Vagina (tissue), 2 donors: Measurements from ENCODE around the gene RAF1. TPM values are rescaled to one million over a fixed set of nuclear protein-coding genes. Genes with fewer than 3 reads are reported as not detected.

Experiments
- DNase-seq, 2 donors: peaks; one replicate each; pipeline ENCODE4 v3.0.0-alpha.2; 2017; ENCODE audit errors: extremely low spot score in 2 of 2
- H3K27ac ChIP-seq: fragments of 200-600 bp; sonication (generic); one replicate; pipeline ENCODE4 v1.5.1; 2019
- H3K27me3 ChIP-seq: fragments of 200-600 bp; sonication (generic); one replicate; pipeline ENCODE4 v1.5.1; 2019
- H3K36me3 ChIP-seq, 2 donors: fragments of 200-600 bp; sonication (generic); one replicate each; pipeline ENCODE4 v1.5.1; 2017 to 2019
- H3K4me1 ChIP-seq: fragments of 200-600 bp; sonication (generic); one replicate; pipeline ENCODE4 v1.5.1; 2019
- H3K4me3 ChIP-seq, 2 donors: fragments of 200-600 bp; sonication (generic); 1 replicate in 1 of 2; 2 replicates in 1 of 2; pipeline ENCODE4 v1.5.1; 2016 to 2019
- H3K9me3 ChIP-seq: fragments of 200-600 bp; sonication (generic); one replicate; pipeline ENCODE4 v1.5.1; 2019
- POLR2A ChIP-seq, 2 donors: fragments of 450-650 bp; IDR thresholded peaks; one replicate each; pipeline ENCODE4 v1.6.1; 2017; ENCODE audit warnings: antibody characterized with exemption in 2 of 2, mild to moderate bottlenecking in 2 of 2, moderate library complexity in 2 of 2
- POLR2AphosphoS5 ChIP-seq, 2 donors: sonication (generic); formaldehyde crosslinking; IDR thresholded peaks; one replicate each; pipeline ENCODE4 v1.9.0; 2017; ENCODE audit warnings: antibody characterized with exemption in 2 of 2, mild to moderate bottlenecking in 2 of 2, low read depth in 1 of 2; ENCODE audit not compliant: insufficient read depth in 1 of 2
- intact Hi-C: fragments of 100-400 bp; cut with DNase I; formaldehyde crosslinking; loops from one replicate; pipeline ENCODE4 v1.15.1; 2023
- total RNA-seq: library from RNA; depleted of rRNA; stranded (reverse); fragments of >200 nt; gene quantifications from one replicate; pipeline ENCODE4 v1.2.3, GENCODE V29; 2016
- TF ChIP-seq, protein P1 (sequence below), 3 experiments: fragments of 450-650 bp in 2 of 3; fragments of 200-600 bp in 1 of 3; sonication (generic) in 1 of 3; IDR thresholded peaks; one replicate each; pipeline ENCODE4 v1.5.1; 2017 to 2019; ENCODE audit warnings: antibody characterized with exemption in 3 of 3, mild to moderate bottlenecking in 2 of 3, moderate library complexity in 2 of 3

The RAF1 gene
- total RNA-seq, 1 donor from 2014 or later, result 89.6 TPM

DNA sequence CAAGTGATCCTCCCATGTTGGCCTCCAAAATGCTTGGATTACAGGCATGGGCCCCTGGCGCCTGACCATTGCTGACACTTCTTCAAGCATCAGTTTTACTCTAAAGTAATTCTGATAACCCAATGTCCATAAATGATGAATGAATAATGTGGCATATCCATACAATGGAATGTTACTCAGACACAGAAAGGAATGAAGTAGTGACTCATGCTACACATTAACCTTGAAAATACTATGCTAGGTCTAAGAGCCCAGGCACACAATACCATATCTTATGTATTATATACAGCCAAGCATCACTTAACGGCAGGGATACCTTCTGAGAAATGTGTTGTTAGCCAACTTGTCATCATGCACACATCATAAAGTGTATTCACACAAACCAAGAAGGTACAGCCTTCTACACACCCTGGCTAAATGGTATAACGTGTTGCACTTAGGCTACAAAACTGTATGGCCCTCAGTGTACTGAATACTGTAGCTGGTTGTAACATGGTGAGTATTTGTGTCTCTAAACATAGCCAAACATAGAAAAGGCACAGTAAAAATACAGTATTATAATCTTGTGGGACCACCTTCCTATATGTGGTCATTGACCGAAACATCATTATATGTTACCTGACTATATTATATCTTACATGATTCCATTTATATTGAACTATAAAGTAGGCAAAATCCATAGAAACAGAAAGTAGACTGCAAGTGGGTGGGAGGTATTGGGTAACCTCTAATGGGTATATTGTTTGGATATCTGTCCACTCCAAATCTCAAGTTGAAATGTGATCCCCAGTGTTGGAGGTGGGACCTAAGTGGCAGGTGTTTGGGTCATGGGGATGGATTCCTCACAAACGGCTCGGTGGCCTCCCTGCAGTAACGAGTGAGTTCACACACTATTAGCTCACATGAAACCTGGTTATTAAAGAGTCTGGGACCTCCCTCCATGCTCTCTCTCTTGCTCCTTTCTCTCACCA, 75.6 kb downstream of the RAF1 start:
- TF ChIP-seq, protein P1, sequence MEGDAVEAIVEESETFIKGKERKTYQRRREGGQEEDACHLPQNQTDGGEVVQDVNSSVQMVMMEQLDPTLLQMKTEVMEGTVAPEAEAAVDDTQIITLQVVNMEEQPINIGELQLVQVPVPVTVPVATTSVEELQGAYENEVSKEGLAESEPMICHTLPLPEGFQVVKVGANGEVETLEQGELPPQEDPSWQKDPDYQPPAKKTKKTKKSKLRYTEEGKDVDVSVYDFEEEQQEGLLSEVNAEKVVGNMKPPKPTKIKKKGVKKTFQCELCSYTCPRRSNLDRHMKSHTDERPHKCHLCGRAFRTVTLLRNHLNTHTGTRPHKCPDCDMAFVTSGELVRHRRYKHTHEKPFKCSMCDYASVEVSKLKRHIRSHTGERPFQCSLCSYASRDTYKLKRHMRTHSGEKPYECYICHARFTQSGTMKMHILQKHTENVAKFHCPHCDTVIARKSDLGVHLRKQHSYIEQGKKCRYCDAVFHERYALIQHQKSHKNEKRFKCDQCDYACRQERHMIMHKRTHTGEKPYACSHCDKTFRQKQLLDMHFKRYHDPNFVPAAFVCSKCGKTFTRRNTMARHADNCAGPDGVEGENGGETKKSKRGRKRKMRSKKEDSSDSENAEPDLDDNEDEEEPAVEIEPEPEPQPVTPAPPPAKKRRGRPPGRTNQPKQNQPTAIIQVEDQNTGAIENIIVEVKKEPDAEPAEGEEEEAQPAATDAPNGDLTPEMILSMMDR (IDR thresholded peaks at IDR 0.05), result no peak
- TF ChIP-seq POLR2AphosphoS5 (IDR thresholded peaks at IDR 0.05; ENCODE audit: insufficient read depth in 1 of 2, low read depth in 1 of 2), result no peak
- TF ChIP-seq POLR2A (IDR thresholded peaks at IDR 0.05), result no peak
- intact Hi-C loops, result no loop called here
- no peaks in the 10 kb centered on the region for H3K27me3 ChIP-seq
- no peaks in the 10 kb centered on the region for H3K9me3 ChIP-seq
- no peaks in the 10 kb centered on the region for H3K4me1 ChIP-seq
- H3K4me3 ChIP-seq, result no peak overlapping the region
- H3K27ac ChIP-seq, result no peak overlapping the region
- no peak for DNase-seq
- H3K36me3 ChIP-seq, result peaks cover 0 to 78% of the 10 kb centered on the region in 2 donors

GRCh38 chr3:12586403-12586802, 77.5 kb downstream of the RAF1 start:
- H3K36me3 ChIP-seq, result peaks cover 0 to 84% of the 10 kb centered on the region in 2 donors
- TF ChIP-seq POLR2AphosphoS5 (IDR thresholded peaks at IDR 0.05; ENCODE audit: insufficient read depth in 1 of 2, low read depth in 1 of 2), result no peak
- TF ChIP-seq, protein P1 (IDR thresholded peaks at IDR 0.05), result no peak
- no peak for TF ChIP-seq POLR2A (IDR thresholded peaks at IDR 0.05)
- H3K27ac ChIP-seq, result no peak overlapping the region
- H3K4me3 ChIP-seq, result no peak overlapping the region
- H3K27me3 ChIP-seq, result no peaks in the 10 kb centered on the region
- H3K9me3 ChIP-seq, result no peaks in the 10 kb centered on the region
- intact Hi-C loops, result no loop called here
- no peak for DNase-seq
- H3K4me1 ChIP-seq, result no peaks in the 10 kb centered on the region

DNA sequence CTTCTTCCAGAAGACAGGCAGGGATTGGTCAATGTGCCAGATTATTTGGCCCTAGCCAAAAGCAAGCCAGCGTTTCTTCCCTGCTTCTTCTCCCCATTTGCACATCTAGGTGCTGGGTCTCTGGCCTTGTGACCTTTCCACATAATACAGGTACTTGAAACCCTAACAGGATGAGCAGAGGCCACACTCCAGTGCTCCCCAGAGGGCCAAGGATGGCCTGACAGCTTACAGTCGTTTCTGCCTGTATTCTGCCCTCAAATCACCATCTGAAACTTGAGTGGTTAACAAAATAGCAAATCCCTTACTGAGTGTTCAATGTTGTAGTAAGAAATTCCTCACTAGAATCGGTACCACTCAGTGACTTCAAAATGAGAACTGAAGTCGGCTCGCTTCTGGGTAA, 77.9 kb downstream of the RAF1 start:
- H3K4me1 ChIP-seq, result no peaks in the 10 kb centered on the region
- no peaks in the 10 kb centered on the region for H3K9me3 ChIP-seq
- intact Hi-C loops, result no loop called here
- peaks cover 0 to 83% of the 10 kb centered on the region in 2 donors for H3K36me3 ChIP-seq
- no peak overlapping the region for H3K4me3 ChIP-seq
- H3K27ac ChIP-seq, result no peak overlapping the region
- DNase-seq, result no peak
- no peak for TF ChIP-seq POLR2A (IDR thresholded peaks at IDR 0.05)
- TF ChIP-seq, protein P1 (IDR thresholded peaks at IDR 0.05), result no peak
- no peak for TF ChIP-seq POLR2AphosphoS5 (IDR thresholded peaks at IDR 0.05; ENCODE audit: insufficient read depth in 1 of 2, low read depth in 1 of 2)
- no peaks in the 10 kb centered on the region for H3K27me3 ChIP-seq

- no peaks in the 10 kb centered on the region for H3K27me3 ChIP-seq
- H3K27ac ChIP-seq, result no peak overlapping the region
- H3K4me3 ChIP-seq, result no peak overlapping the region
- no peak for TF ChIP-seq POLR2AphosphoS5 (IDR thresholded peaks at IDR 0.05; ENCODE audit: insufficient read depth in 1 of 2, low read depth in 1 of 2)
- TF ChIP-seq, protein P1 (IDR thresholded peaks at IDR 0.05), result no peak
- TF ChIP-seq POLR2A (IDR thresholded peaks at IDR 0.05), result no peak
- H3K9me3 ChIP-seq, result no peaks in the 10 kb centered on the region
- peaks cover 0 to 78% of the 10 kb centered on the region in 2 donors for H3K36me3 ChIP-seq
- intact Hi-C loops, result no loop called here
- H3K4me1 ChIP-seq, result no peaks in the 10 kb centered on the region
- DNase-seq, result no peak
Observed at GRCh38 chr3:12585181-12585580, 78.7 kb downstream of the RAF1 start.

- H3K4me3 ChIP-seq, result no peak overlapping the region
- no peaks in the 10 kb centered on the region for H3K9me3 ChIP-seq
- no peaks in the 10 kb centered on the region for H3K27me3 ChIP-seq
- H3K27ac ChIP-seq, result no peak overlapping the region
- intact Hi-C loops, result no loop called here
- H3K36me3 ChIP-seq, result peaks cover 0 to 73% of the 10 kb centered on the region in 2 donors
- no peak for DNase-seq
- no peaks in the 10 kb centered on the region for H3K4me1 ChIP-seq
- TF ChIP-seq POLR2A (IDR thresholded peaks at IDR 0.05) (no peak), POLR2AphosphoS5 (IDR thresholded peaks at IDR 0.05; ENCODE audit: insufficient read depth in 1 of 2, low read depth in 1 of 2) (no peak)
- TF ChIP-seq, protein P1 (IDR thresholded peaks at IDR 0.05), result no peak
Observed at GRCh38 chr3:12584083-12584482, 79.8 kb downstream of the RAF1 start.
